GM12872 (cell line): ENCODE results near the gene FAM13C.

Source experiments
- CTCF ChIP-seq: IDR thresholded peaks from 3 replicates; pipeline ENCODE4 v1.5.1; 2011; ENCODE audit warnings: low read depth, mild to moderate bottlenecking, low read length, moderate library complexity; ENCODE audit not compliant: insufficient read depth

FAM13C gene

GRCh38 chr10:59319854-59320253 is 42.5 kb downstream of the FAM13C start:
- TF ChIP-seq CTCF: no peak

- no peak for TF ChIP-seq CTCF
Measured at GRCh38 chr10:59317066-59317465, 45.3 kb downstream of the FAM13C start.

GRCh38 chr10:59315465-59315864 is 46.9 kb downstream of the FAM13C start:
- TF ChIP-seq CTCF: no peak

GRCh38 chr10:59314268-59314667 is 48.1 kb downstream of the FAM13C start:
- no peak for TF ChIP-seq CTCF

GRCh38 chr10:59312247-59312646 is 50.1 kb downstream of the FAM13C start:
- no peak for TF ChIP-seq CTCF

- TF ChIP-seq CTCF: no peak
Measured at GRCh38 chr10:59311025-59311424, 51.3 kb downstream of the FAM13C start.

- TF ChIP-seq CTCF: no peak
Measured at GRCh38 chr10:59310324-59310914, 51.9 kb downstream of the FAM13C start.
